Measurements from ENCODE around the gene VPS45.

- TF ChIP-seq POLR2A (IDR thresholded peaks at IDR 0.05; ENCODE audit: low read length) = no peak
- no peak for TF ChIP-seq GATA1 (IDR thresholded peaks at IDR 0.05; ENCODE audit: low read depth, low read length)
Observed at GRCh38 chr1:150056407-150056806, 11.2 kb upstream of the VPS45 start.

All from erythroblast (primary cell).